Choroid plexus epithelial cell (primary cell): Measurements from ENCODE around the gene UBE2O.
A peak's percentile ranks its signal among the peaks of the same experiment; 100 is the strongest.
"Not testable (repeated sequence)": the region's sequence is repeated elsewhere in the genome, so short reads cannot be mapped to it uniquely, and the experiment has no call there.

Experiments used
- DNase-seq: peaks from one replicate; pipeline ENCODE4 v3.0.0-alpha.2; 2010; ENCODE audit warnings: low read depth
- H3K4me3 ChIP-seq: 2 replicates; pipeline ENCODE4 v1.5.1; 2011; ENCODE audit warnings: low read depth, mild to moderate bottlenecking, control low read depth, low read length, moderate library complexity
- TF ChIP-seq, protein P1 (sequence below): conservative IDR thresholded peaks from 2 replicates; pipeline ENCODE4 v1.5.1; 2011; ENCODE audit warnings: low read depth, mild to moderate bottlenecking, control low read depth, inconsistent platforms, low read length, moderate library complexity

Gene UBE2O

DNA sequence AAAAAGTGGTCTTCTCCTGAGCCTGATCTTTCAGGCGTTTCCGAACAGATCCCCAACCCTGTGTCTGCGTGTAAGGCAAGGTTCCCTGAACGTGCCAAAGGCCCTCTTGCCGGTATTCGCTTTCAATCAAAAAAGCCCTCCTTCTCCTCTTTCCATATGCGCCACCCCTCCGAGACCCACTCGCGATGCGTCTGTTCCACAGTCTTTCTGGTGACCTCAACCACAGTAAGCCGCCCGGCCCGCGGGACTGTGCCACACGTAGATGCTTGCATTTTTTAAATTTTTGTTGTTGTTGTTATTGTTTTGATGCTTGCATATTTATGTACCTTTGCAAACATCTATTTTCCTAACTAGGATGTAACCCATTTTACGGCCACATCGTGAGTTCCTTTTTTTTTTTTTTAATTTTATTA is 98.6 kb downstream of the UBE2O start:
- H3K4me3 ChIP-seq: peak overlapping the region; percentile 96
- TF ChIP-seq, protein P1, sequence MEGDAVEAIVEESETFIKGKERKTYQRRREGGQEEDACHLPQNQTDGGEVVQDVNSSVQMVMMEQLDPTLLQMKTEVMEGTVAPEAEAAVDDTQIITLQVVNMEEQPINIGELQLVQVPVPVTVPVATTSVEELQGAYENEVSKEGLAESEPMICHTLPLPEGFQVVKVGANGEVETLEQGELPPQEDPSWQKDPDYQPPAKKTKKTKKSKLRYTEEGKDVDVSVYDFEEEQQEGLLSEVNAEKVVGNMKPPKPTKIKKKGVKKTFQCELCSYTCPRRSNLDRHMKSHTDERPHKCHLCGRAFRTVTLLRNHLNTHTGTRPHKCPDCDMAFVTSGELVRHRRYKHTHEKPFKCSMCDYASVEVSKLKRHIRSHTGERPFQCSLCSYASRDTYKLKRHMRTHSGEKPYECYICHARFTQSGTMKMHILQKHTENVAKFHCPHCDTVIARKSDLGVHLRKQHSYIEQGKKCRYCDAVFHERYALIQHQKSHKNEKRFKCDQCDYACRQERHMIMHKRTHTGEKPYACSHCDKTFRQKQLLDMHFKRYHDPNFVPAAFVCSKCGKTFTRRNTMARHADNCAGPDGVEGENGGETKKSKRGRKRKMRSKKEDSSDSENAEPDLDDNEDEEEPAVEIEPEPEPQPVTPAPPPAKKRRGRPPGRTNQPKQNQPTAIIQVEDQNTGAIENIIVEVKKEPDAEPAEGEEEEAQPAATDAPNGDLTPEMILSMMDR: no peak
- DNase-seq: no peak

DNA sequence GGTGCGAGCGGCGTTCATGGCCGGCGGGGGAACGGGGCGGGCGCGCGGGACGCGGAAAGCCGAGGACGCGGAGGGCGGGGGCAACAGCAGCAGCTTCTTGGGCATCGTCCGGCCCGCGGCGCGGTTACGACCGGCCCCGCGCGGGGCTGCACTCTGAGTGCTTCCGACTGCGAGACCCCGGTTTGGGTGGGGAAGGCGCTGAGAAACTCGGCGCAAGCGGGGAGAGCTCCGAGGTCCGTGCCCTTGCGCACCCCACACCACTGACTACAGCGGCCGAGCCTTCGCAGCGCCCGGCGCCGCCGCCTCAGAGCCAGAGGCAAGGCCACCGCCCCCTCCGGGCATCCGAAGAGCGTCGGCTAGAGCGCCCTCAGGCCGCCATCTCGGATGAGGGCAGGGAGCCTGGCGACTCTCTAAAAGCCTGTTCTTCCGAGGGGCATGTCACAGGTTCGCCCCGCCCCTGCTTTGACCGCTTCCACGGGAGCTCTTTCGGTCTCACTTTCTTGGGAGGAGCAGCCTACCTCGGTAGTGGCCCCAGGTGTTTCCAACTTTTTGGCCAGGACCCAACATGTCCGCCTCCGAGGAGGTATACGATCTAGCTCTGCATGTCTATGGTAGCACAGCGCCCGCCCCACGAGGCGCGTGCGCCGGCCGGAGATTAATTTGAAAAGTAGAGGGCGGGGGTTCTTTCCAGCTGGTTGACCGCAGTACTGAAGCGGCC is 99.2 kb downstream of the UBE2O start, which contains the start of gene PRPSAP1:
TSS of gene PRPSAP1 (minus strand) at position 318 of the 718 bp plus-strand sequence. CDS start at position 105, 213 bp downstream.
- peak within 1 kb of the TSS; percentile 96 for H3K4me3 ChIP-seq
- DNase-seq: peak; percentile 93
- TF ChIP-seq, protein P1: peak; percentile 66

DNA sequence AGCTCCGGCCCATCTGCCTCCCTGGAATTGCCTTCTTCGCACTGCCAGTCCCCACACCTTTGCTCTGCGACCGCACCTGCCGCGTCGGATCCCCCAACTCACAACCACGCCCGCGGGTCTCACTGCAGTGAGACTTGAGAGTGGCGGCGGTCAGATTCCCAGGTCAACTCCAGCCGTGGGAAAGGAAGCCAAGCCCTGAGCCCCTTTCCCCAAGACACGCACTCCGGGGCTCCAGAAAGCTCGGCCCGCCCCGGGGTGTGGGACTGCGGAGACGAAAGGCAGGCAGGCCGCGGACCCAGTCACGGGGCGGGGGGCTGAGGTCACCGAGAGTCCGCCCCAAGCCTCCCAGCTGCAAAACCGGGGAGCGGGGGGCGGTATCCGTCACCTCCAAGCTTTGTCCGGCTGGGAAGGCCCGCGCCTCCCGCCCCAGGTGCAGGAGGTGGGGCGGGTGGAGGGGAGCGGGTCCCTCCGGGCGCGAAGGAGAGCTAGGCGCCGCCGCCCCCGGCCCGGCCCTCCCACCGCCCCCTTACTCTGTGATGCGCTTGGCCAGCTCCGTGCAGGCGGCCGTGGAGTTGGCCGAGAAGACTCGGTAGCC is 99.9 kb downstream of the UBE2O start:
- no peak for DNase-seq
- TF ChIP-seq, protein P1: no peak
- H3K4me3 ChIP-seq: peak overlapping the region; percentile 96

DNA sequence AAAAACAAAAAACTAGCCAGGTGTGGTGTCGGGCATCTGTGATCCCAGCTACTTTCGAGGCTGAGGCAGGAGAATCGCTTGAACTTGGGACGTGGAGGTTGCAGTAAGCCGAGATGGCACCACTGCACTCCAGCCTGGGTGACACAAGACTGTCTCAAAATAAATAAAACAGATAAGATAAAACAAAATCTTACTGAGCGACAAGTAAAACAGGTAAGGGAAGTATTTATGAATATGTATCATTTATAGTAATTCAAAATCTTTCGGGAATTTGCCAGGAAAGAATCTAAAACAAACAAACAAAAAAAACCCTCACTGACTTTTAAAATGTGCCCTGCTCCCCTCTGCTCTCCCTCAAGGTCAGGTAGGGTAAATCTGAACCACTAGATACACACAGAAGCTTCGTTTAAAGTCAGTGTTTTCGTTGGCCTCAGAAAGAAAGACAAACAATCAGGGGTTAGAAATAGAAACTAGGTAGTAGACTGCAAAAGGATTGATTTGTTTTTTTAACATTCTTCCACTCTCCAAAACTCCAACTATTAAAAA is 101.4 kb downstream of the UBE2O start:
- TF ChIP-seq, protein P1: no peak

DNA sequence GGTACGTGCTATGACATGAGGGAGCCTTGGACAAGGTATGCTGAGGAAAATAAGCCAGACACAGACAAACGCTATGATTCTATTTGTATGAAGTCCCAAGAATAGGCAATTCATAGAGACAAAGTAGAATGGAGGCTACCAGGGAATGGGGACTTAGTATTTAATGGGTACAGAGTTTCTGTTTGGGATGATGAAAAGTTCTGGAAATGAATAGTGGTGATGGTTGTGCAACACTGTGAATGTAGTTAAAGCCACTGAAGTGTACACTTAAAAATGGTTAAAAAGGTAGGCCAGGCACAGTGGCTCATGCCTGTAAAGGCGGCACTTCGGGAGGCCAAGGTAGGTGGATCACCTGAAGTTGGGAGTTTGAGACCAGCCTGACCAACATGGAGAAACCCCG is 102.5 kb downstream of the UBE2O start:
- TF ChIP-seq, protein P1: no peak
- DNase-seq: no peak
- H3K4me3 ChIP-seq: no peak overlapping the region

More for the DNA sequence above, 101.4 kb downstream of the UBE2O start:
- H3K4me3 ChIP-seq: no peak overlapping the region
- no peak for DNase-seq

DNA sequence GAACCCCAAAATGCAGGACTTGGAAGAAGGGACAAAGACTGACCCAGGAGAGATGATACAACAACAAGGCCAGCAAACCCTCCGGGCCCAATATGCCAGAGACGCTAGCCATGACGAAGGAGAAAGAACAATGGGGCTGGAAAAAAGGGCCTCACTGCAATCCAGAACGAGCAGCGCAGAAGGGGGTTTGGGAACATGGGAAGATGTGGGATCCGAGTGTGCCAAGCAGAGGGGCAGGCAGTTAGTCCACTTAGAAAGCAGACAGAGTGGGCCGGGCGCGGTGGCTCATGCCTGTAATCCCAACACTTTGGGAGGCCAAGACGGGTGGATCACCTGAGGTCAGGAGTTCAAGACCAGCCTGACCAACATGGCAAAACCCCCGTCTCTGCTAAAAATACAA is 106.0 kb downstream of the UBE2O start:
- not testable (repeated sequence) for H3K4me3 ChIP-seq, DNase-seq

DNA sequence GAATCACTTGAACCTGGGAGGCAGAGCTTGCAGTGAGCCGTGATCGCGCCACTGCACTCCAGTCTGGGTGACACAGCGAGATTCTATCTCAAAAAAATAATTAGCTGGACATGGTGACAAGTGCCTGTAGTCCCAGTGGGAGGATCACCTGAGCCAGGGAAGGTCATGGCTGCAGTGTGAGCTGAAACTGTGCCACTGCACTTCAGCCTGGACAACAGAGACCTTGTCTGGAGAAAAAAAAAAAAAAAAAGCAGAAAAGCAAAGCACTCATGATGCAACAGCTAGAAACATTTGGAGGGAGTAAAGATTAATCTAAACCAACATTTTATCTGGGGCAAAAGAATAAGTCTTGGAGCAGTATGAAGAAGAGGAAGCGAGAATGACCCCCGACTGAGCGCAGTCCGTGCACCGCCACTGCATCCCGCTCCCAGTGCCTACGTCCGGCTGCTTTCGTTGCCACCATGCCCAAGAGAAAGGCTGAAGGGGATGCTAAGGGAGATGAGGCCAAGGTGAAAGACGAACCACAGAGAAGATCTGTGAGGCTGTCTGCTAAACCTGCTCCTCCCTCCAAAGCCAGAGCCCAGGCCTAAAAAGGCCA is 107.5 kb downstream of the UBE2O start:
- no peak for DNase-seq
- TF ChIP-seq, protein P1: no peak
- H3K4me3 ChIP-seq: no peak overlapping the region
